ENCODE data around the gene ZNFX1.
"Not testable (repeated sequence)": the region's sequence is repeated elsewhere in the genome, so short reads cannot be mapped to it uniquely, and the experiment has no call there.

The ZNFX1 gene

DNA sequence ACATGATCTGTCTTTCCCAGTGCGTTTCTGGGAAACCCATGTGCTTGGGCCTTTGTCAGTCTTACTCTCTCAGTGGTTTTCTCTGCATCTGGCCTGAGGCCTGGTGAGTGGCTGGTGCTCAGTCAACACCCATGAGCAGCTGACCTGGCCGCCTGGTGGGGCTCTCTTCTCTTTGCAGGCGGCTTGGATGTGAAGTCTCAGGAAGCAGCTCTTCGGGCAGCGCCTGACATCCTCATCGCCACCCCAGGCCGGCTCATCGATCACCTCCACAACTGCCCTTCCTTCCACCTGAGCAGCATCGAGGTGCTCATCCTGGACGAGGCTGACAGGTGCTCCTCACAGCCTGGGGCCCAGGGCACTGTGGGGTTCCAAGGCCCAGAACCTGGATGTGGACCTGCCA is 47.8 kb downstream of the ZNFX1 start:
- H3K4me3 Mint-ChIP-seq = no peak overlapping the region
- H3K27ac Mint-ChIP-seq = no peak overlapping the region
- no peaks in the 10 kb centered on the region for H3K9me3 Mint-ChIP-seq
- H3K4me1 Mint-ChIP-seq (ENCODE audit: low read depth) = peaks cover 13% of the 10 kb centered on the region
- H3K36me3 Mint-ChIP-seq (ENCODE audit: low read depth) = peaks cover 75% of the 10 kb centered on the region
- no peaks in the 10 kb centered on the region for H3K27me3 Mint-ChIP-seq

DNA sequence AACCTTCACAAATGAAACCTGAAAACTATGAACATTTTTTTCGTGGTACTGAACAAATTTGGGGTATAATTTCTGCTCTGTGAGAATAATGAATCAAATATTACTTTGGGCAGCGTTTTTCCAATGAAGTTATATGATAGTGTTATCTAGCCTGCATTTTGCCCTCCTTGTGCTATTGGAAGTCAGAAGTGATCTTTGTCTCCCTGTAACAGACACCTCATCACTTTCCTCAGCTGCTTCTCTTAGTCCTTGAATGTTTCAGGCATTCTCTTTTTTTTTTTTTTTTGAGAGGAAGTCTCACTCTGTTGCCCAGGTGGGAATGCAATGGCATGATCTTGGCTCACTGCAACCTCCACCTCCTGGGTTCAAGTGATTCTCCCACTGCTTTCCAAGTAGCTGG is 48.5 kb downstream of the ZNFX1 start:
- H3K36me3 Mint-ChIP-seq (ENCODE audit: low read depth) = peaks cover 74% of the 10 kb centered on the region

GRCh38 chr20:49228676-49229075 is 49.2 kb downstream of the ZNFX1 start:
- H3K27me3 Mint-ChIP-seq = no peaks in the 10 kb centered on the region
- H3K9me3 Mint-ChIP-seq = no peaks in the 10 kb centered on the region
- H3K36me3 Mint-ChIP-seq (ENCODE audit: low read depth) = peaks cover 74% of the 10 kb centered on the region
- H3K4me1 Mint-ChIP-seq (ENCODE audit: low read depth) = peaks cover 13% of the 10 kb centered on the region
- no peak overlapping the region for H3K27ac Mint-ChIP-seq
- H3K4me3 Mint-ChIP-seq = no peak overlapping the region

More for the DNA sequence above, 48.5 kb downstream of the ZNFX1 start:
- Mint-ChIP-seq H3K4me3 (no peak overlapping the region), H3K27ac (no peak overlapping the region), H3K4me1 (ENCODE audit: low read depth) (peaks cover 13% of the 10 kb centered on the region), H3K27me3 (no peaks in the 10 kb centered on the region), H3K9me3 (no peaks in the 10 kb centered on the region)

- Mint-ChIP-seq H3K36me3 (ENCODE audit: low read depth) (peaks cover 76% of the 10 kb centered on the region), H3K4me3 (no peak overlapping the region), H3K27ac (no peak overlapping the region)
These were observed 52.0 kb downstream of the ZNFX1 start for GRCh38 chr20:49225896-49226295.

GRCh38 chr20:49219924-49220831 is 57.7 kb downstream of the ZNFX1 start:
- peaks cover 51% of the 10 kb centered on the region for H3K36me3 Mint-ChIP-seq (ENCODE audit: low read depth)
- peaks cover 3% of the 10 kb centered on the region for H3K27me3 Mint-ChIP-seq
- peaks cover 35% of the 10 kb centered on the region for H3K4me1 Mint-ChIP-seq (ENCODE audit: low read depth)
- peak overlapping the region; percentile 99 for H3K4me3 Mint-ChIP-seq
- H3K27ac Mint-ChIP-seq = peak overlapping the region; percentile 98
- no peaks in the 10 kb centered on the region for H3K9me3 Mint-ChIP-seq

More at GRCh38 chr20:49225896-49226295, 52.0 kb downstream of the ZNFX1 start:
- H3K9me3 Mint-ChIP-seq = no peaks in the 10 kb centered on the region
- H3K27me3 Mint-ChIP-seq = no peaks in the 10 kb centered on the region
- peaks cover 19% of the 10 kb centered on the region for H3K4me1 Mint-ChIP-seq (ENCODE audit: low read depth)

DNA sequence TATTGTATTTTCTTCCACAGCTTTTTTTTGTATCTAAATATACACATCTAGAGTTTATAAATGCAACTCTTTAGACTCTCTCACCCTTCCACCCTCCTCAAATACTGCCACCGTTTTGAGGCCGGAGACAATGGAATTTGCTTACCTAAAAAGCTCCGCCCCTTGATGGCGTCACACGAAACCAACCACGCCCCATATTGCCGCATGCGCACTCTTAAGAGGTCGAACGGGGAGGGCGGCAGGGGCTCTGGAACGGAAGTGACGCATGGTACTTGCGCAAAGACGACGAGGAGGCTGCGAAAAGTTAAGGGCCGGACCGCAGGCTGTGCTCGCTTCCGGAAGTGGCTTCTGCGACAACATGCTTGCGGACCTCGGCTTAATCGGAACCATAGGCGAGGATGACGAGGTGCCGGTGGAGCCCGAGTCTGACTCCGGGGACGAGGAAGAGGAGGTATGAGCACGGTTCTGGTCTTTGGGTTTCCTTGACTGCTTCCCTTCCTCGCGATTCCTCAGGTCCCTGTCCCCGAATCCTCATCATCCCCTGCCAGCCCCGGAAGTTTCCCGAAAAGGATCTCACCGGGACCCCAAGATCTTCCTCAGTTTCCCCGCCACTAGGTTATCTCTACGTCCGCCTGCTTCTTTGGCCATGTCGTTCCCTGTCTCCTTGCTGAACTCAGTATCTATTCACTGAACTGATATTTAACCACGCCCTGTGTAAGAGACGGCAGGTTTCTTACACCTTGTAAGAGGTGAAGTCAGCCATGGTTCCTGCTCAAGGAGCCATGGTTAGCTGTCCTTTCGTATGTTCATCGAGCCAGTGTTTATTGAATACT is 58.5 kb downstream of the ZNFX1 start, which contains the start of gene DDX27:
Gene DDX27 (plus strand): TSS at position 326 of the 833 bp plus-strand sequence. CDS start 33 bp downstream, at position 359.
- H3K36me3 Mint-ChIP-seq (ENCODE audit: low read depth) = peaks cover 43% of the 10 kb centered on the region
- H3K4me3 Mint-ChIP-seq = peak within 1 kb of the TSS; percentile 99
- H3K9me3 Mint-ChIP-seq = no peaks in the 10 kb centered on the region
- peak within 1 kb of the TSS; percentile 98 for H3K27ac Mint-ChIP-seq
- peaks cover 3% of the 10 kb centered on the region for H3K27me3 Mint-ChIP-seq
- H3K4me1 Mint-ChIP-seq (ENCODE audit: low read depth) = peaks cover 35% of the 10 kb centered on the region

- peaks cover 39% of the 10 kb centered on the region for H3K36me3 Mint-ChIP-seq (ENCODE audit: low read depth)
- H3K27ac Mint-ChIP-seq = peak overlapping the region; percentile 98
- peaks cover 35% of the 10 kb centered on the region for H3K4me1 Mint-ChIP-seq (ENCODE audit: low read depth)
- H3K27me3 Mint-ChIP-seq, H3K9me3 Mint-ChIP-seq: not testable (repeated sequence)
- H3K4me3 Mint-ChIP-seq = peak overlapping the region; percentile 99
These were observed 59.1 kb downstream of the ZNFX1 start for GRCh38 chr20:49218739-49219090.

DNA sequence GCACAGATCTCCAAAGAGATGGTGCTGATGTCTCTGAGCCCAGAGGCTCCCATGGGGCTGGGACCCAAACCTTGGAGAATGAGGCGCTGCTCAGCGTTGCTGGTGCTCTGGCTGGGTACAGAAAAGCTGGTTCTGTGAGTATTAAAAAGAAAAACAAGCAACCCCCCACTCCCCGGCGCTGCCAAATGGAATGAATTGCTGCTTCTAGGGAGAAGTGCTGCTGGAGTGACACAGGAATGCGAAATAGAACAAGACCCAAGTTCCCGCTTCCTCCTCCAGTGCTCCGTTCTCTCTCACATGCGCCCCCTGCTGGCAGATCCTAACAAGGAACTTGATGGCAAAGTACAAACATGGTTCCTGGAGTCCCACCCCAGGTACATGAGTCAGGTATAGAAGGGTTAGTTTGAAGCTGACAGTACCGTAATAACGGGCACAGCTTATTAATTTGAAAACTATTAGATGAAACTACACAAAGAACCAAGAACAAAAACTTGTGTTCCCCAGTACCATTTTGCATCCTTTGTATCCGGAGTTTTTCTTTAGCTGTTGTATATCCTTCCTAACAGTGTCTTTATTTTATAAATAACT is 60.8 kb downstream of the ZNFX1 start:
- H3K9me3 Mint-ChIP-seq = no peaks in the 10 kb centered on the region
- H3K27ac Mint-ChIP-seq = no peak overlapping the region
- peaks cover 29% of the 10 kb centered on the region for H3K36me3 Mint-ChIP-seq (ENCODE audit: low read depth)
- H3K27me3 Mint-ChIP-seq = peaks cover 6% of the 10 kb centered on the region
- no peak overlapping the region for H3K4me3 Mint-ChIP-seq
- peaks cover 35% of the 10 kb centered on the region for H3K4me1 Mint-ChIP-seq (ENCODE audit: low read depth)

GRCh38 chr20:49215232-49215631 is 62.6 kb downstream of the ZNFX1 start:
- peaks cover 6% of the 10 kb centered on the region for H3K27me3 Mint-ChIP-seq
- H3K9me3 Mint-ChIP-seq = peaks cover 3% of the 10 kb centered on the region
- no peak overlapping the region for H3K27ac Mint-ChIP-seq
- H3K4me3 Mint-ChIP-seq = no peak overlapping the region
- H3K36me3 Mint-ChIP-seq (ENCODE audit: low read depth) = peaks cover 13% of the 10 kb centered on the region
- H3K4me1 Mint-ChIP-seq (ENCODE audit: low read depth) = peaks cover 19% of the 10 kb centered on the region

GRCh38 chr20:49214571-49214970 is 63.3 kb downstream of the ZNFX1 start:
- H3K27ac Mint-ChIP-seq = no peak overlapping the region
- H3K4me1 Mint-ChIP-seq (ENCODE audit: low read depth) = peaks cover 12% of the 10 kb centered on the region
- H3K36me3 Mint-ChIP-seq (ENCODE audit: low read depth) = peaks cover 7% of the 10 kb centered on the region
- peaks cover 6% of the 10 kb centered on the region for H3K27me3 Mint-ChIP-seq
- H3K4me3 Mint-ChIP-seq = no peak overlapping the region
- peaks cover 6% of the 10 kb centered on the region for H3K9me3 Mint-ChIP-seq

DNA sequence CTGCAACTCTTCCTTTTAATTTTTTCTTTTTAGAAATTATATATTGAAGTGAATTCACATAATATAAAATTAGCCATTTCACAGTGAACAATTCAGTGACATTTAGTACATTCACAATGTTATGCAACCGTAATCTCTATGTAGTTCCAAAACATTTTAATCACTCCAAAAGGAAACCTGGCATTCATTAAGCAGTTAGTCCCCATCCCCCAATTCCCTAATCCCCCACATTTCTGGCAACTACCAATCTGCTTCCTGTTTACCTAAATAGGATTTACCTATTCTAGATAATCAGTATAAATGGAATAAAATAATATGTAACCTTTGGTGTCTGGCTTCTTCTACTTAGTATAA is 67.1 kb downstream of the ZNFX1 start:
- H3K9me3 Mint-ChIP-seq = peaks cover 6% of the 10 kb centered on the region

GRCh38 chr20:49210101-49210756 is 67.6 kb downstream of the ZNFX1 start:
- peaks cover 3% of the 10 kb centered on the region for H3K27me3 Mint-ChIP-seq
- H3K27ac Mint-ChIP-seq = no peak overlapping the region
- no peak overlapping the region for H3K4me3 Mint-ChIP-seq
- H3K4me1 Mint-ChIP-seq (ENCODE audit: low read depth) = no peaks in the 10 kb centered on the region
- H3K9me3 Mint-ChIP-seq = peaks cover 6% of the 10 kb centered on the region
- no peaks in the 10 kb centered on the region for H3K36me3 Mint-ChIP-seq (ENCODE audit: low read depth)

More for the DNA sequence above, 67.1 kb downstream of the ZNFX1 start:
- Mint-ChIP-seq H3K4me1 (ENCODE audit: low read depth) (no peaks in the 10 kb centered on the region), H3K27ac (no peak overlapping the region), H3K36me3 (ENCODE audit: low read depth) (no peaks in the 10 kb centered on the region), H3K4me3 (no peak overlapping the region), H3K27me3 (peaks cover 3% of the 10 kb centered on the region)

DNA sequence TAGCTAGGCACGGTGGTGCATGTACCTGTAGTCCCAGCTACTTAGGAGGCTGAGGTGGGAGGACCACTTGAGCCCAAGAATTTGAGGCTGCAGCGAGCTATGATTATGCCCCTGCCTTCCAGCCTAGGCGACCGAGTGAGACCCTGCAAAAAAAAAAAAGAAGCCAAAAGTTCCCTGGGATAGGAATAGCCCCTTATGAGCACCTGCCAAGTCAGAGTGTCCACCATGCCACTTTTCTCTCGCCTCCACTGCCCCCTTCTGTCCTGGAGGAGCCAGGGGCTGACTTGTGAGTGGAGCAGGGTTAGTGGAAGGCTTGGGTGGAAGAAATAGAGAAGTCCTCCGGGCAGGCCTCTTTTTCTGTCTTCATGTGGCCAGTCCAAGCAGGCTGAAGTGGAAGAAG is 70.8 kb downstream of the ZNFX1 start:
- no peaks in the 10 kb centered on the region for H3K36me3 Mint-ChIP-seq (ENCODE audit: low read depth)

GRCh38 chr20:49203746-49204145 is 74.1 kb downstream of the ZNFX1 start:
- H3K36me3 Mint-ChIP-seq (ENCODE audit: low read depth) = no peaks in the 10 kb centered on the region
- no peak overlapping the region for H3K27ac Mint-ChIP-seq
- H3K4me3 Mint-ChIP-seq = no peak overlapping the region
- no peaks in the 10 kb centered on the region for H3K4me1 Mint-ChIP-seq (ENCODE audit: low read depth)
- H3K9me3 Mint-ChIP-seq = no peaks in the 10 kb centered on the region
- no peaks in the 10 kb centered on the region for H3K27me3 Mint-ChIP-seq

More for the DNA sequence above, 70.8 kb downstream of the ZNFX1 start:
- H3K27me3 Mint-ChIP-seq = no peaks in the 10 kb centered on the region
- no peak overlapping the region for H3K4me3 Mint-ChIP-seq
- peaks cover 6% of the 10 kb centered on the region for H3K9me3 Mint-ChIP-seq
- H3K4me1 Mint-ChIP-seq (ENCODE audit: low read depth) = no peaks in the 10 kb centered on the region
- H3K27ac Mint-ChIP-seq = no peak overlapping the region

Measured in stimulated activated naive CD8-positive, alpha-beta T cell treated with anti-CD3 and anti-CD28 coated beads, Interleukin-15, Interleukin-2, amounts not matched to agents 100 ng/mL and 50 ng/mL, for 24 hours (primary cell).